HUDEP-2 (cell line): ENCODE results near the gene EPHB4.
"Not testable (repeated sequence)": the region's sequence is repeated elsewhere in the genome, so short reads cannot be mapped to it uniquely, and the experiment has no call there.

Experiments
- DNase-seq, 76 experiments: peaks; one replicate each; lab custom pipeline; 2025; ENCODE audit not compliant: unreplicated experiment in 76 of 76; lab: John Stamatoyannopoulos, UW

The EPHB4 gene

GRCh38 chr7:100823140-100823525, 4.2 kb downstream of the EPHB4 start:
- no peak for DNase-seq

- DNase-seq = no peak
Observed at GRCh38 chr7:100822236-100823139, 4.8 kb downstream of the EPHB4 start.

- no peak for DNase-seq
Observed at GRCh38 chr7:100819586-100819985, 7.7 kb downstream of the EPHB4 start.

- DNase-seq = no peak
Observed at GRCh38 chr7:100818825-100819224, 8.5 kb downstream of the EPHB4 start.

- no peak for DNase-seq
Observed at GRCh38 chr7:100818366-100818765, 9.0 kb downstream of the EPHB4 start.

- DNase-seq = no peak
Observed at GRCh38 chr7:100817097-100817496, 10.2 kb downstream of the EPHB4 start.

GRCh38 chr7:100816515-100816914, 10.8 kb downstream of the EPHB4 start:
- DNase-seq = not testable (repeated sequence)

GRCh38 chr7:100812729-100813128, 14.6 kb downstream of the EPHB4 start:
- DNase-seq = no peak

- no peak for DNase-seq
Observed at GRCh38 chr7:100811480-100811879, 15.8 kb downstream of the EPHB4 start.

GRCh38 chr7:100808354-100808875, 18.9 kb downstream of the EPHB4 start:
- no peak for DNase-seq

- DNase-seq = not testable (repeated sequence)
Observed at GRCh38 chr7:100806883-100807282, 20.4 kb downstream of the EPHB4 start.

GRCh38 chr7:100806276-100806675, 21.0 kb downstream of the EPHB4 start:
- DNase-seq = no peak

- DNase-seq = no peak
Observed at GRCh38 chr7:100804681-100805431, 22.5 kb downstream of the EPHB4 start.

GRCh38 chr7:100803398-100804161, 23.7 kb downstream of the EPHB4 start:
- peak in 73 of 76 experiments; percentile 36 to 92 (median 73) for DNase-seq

GRCh38 chr7:100802951-100803350, 24.4 kb downstream of the EPHB4 start:
- peak in 2 of 76 experiments; percentile 31 to 32 for DNase-seq

- DNase-seq = peak; percentile 39 to 96 (median 90)
Observed at GRCh38 chr7:100801833-100802568, 25.3 kb downstream of the EPHB4 start.

GRCh38 chr7:100799037-100799896, 28.1 kb downstream of the EPHB4 start:
- DNase-seq = peak in 69 of 76 experiments; percentile 2 to 78 (median 51)

GRCh38 chr7:100794741-100795140, 32.6 kb downstream of the EPHB4 start:
- DNase-seq = no peak
